Measurements from ENCODE around the gene MYBPHL. TPM values are rescaled to one million over a fixed set of nuclear protein-coding genes. Genes with fewer than 3 reads are reported as not detected.
A peak's percentile ranks its signal among the peaks of the same experiment; 100 is the strongest.

Gene MYBPHL
- total and polyA plus RNA-seq, 2 of the 13 experiments (the other 11 are each of a cell fraction or from before 2014, with no cell fraction given), result 3.7 to 3.8 TPM

DNA sequence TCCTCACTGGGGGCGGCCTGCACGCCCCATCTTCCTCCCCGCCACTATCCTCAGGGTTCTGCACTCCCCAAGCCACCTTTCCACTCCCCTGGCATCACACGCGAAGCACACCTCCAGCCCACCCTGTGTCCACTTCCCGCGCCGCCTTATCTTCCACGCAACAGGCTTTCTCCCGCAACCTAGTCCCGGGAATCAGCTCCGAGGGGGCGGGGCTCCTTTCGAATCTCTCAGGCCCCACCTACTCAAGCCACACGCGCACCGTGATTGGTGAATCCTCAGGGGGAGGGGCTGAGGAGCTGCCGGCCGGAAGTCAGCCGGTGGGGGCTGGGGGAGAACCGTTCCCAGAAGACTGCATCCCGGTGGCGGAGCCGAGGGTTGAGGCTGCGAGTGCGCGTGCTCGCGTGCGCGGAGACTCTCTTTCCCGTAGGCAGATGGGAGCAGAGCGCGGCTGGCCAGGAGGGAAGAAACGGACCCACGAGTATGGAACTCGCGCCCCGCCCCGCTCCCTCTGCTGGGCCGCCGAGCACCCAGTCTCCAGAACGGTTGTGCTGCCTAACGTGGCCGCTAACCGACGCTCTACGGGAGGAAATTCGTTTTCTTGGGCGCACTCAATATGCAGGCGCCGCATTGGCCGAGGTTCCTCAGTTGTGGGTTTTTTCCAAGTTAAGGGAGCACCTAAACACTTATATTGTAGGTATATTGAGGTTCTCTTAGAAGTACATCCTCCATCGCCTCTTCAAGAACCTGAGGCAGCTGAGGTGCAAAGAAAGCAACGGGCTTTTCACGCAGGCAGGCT is 23.7 kb downstream of the MYBPHL start, which contains the start of gene PSRC1 (continued):
- TF ChIP-seq, protein P1, sequence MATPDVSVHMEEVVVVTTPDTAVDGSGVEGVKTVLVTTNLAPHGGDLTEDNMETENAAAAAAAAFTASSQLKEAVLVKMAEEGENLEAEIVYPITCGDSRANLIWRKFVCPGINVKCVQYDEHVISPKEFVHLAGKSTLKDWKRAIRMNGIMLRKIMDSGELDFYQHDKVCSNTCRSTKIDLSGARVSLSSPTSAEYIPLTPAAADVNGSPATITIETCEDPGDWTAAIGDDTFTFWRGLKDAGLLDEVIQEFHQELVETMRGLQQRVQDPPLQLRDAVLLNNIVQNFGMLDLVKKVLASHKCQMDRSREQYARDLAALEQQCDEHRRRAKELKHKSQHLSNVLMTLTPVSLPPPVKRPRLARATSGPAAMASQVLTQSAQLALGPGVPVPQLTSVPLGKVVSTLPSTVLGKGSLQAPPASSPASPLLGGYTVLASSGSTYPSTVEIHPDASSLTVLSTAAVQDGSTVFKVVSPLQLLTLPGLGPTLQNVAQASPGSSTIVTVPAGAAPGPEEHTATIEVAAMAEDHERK (CRISPR knock-in tag; IDR thresholded peaks at IDR 0.05; ENCODE audit: low read depth), result no peak
- TF ChIP-seq MBNL3 (CRISPR knock-in tag; conservative IDR thresholded peaks at IDR 0.05) (no peak), NR2F1 (CRISPR knock-in tag; IDR thresholded peaks at IDR 0.05) (no peak), ZNF780A (CRISPR knock-in tag; IDR thresholded peaks at IDR 0.05) (peak; percentile 82; the same call in 1 of the 2 replicates), ZEB1 (IDR thresholded peaks at IDR 0.05; ENCODE audit: insufficient replicate concordance, low read depth) (no peak), DNMT3B (CRISPR knock-in tag; conservative IDR thresholded peaks at IDR 0.05) (no peak), ZNF329 (CRISPR knock-in tag; IDR thresholded peaks at IDR 0.05; ENCODE audit: low read depth) (0 out of 2 replicates have a peak, but pooled peaks have one; percentile 11), TGIF2 (CRISPR knock-in tag; IDR thresholded peaks at IDR 0.05) (0 out of 2 replicates have a peak, but pooled peaks have one; percentile 12)
- TF ChIP-seq, protein P2, sequence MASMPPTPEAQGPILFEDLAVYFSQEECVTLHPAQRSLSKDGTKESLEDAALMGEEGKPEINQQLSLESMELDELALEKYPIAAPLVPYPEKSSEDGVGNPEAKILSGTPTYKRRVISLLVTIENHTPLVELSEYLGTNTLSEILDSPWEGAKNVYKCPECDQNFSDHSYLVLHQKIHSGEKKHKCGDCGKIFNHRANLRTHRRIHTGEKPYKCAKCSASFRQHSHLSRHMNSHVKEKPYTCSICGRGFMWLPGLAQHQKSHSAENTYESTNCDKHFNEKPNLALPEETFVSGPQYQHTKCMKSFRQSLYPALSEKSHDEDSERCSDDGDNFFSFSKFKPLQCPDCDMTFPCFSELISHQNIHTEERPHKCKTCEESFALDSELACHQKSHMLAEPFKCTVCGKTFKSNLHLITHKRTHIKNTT (CRISPR knock-in tag; IDR thresholded peaks at IDR 0.05), result no peak
- TF ChIP-seq, protein P3, sequence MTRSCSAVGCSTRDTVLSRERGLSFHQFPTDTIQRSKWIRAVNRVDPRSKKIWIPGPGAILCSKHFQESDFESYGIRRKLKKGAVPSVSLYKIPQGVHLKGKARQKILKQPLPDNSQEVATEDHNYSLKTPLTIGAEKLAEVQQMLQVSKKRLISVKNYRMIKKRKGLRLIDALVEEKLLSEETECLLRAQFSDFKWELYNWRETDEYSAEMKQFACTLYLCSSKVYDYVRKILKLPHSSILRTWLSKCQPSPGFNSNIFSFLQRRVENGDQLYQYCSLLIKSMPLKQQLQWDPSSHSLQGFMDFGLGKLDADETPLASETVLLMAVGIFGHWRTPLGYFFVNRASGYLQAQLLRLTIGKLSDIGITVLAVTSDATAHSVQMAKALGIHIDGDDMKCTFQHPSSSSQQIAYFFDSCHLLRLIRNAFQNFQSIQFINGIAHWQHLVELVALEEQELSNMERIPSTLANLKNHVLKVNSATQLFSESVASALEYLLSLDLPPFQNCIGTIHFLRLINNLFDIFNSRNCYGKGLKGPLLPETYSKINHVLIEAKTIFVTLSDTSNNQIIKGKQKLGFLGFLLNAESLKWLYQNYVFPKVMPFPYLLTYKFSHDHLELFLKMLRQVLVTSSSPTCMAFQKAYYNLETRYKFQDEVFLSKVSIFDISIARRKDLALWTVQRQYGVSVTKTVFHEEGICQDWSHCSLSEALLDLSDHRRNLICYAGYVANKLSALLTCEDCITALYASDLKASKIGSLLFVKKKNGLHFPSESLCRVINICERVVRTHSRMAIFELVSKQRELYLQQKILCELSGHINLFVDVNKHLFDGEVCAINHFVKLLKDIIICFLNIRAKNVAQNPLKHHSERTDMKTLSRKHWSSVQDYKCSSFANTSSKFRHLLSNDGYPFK (CRISPR knock-in tag; IDR thresholded peaks at IDR 0.05; ENCODE audit: borderline replicate concordance), result peak; percentile 82; the same call in 1 of the 2 replicates
- TF ChIP-seq, protein P4, sequence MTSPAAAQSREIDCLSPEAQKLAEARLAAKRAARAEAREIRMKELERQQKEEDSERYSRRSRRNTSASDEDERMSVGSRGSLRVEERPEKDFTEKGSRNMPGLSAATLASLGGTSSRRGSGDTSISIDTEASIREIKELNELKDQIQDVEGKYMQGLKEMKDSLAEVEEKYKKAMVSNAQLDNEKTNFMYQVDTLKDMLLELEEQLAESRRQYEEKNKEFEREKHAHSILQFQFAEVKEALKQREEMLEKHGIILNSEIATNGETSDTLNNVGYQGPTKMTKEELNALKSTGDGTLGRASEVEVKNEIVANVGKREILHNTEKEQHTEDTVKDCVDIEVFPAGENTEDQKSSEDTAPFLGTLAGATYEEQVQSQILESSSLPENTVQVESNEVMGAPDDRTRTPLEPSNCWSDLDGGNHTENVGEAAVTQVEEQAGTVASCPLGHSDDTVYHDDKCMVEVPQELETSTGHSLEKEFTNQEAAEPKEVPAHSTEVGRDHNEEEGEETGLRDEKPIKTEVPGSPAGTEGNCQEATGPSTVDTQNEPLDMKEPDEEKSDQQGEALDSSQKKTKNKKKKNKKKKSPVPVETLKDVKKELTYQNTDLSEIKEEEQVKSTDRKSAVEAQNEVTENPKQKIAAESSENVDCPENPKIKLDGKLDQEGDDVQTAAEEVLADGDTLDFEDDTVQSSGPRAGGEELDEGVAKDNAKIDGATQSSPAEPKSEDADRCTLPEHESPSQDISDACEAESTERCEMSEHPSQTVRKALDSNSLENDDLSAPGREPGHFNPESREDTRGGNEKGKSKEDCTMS (CRISPR knock-in tag; conservative IDR thresholded peaks at IDR 0.05), result no peak
- TF ChIP-seq, protein P5, sequence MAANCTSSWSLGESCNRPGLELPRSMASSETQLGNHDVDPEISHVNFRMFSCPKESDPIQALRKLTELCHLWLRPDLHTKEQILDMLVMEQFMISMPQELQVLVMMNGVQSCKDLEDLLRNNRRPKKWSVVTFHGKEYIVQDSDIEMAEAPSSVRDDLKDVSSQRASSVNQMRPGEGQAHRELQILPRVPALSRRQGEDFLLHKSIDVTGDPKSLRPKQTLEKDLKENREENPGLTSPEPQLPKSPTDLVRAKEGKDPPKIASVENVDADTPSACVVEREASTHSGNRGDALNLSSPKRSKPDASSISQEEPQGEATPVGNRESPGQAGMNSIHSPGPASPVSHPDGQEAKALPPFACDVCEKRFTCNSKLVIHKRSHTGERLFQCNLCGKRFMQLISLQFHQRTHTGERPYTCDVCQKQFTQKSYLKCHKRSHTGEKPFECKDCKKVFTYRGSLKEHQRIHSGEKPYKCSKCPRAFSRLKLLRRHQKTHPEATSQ (CRISPR knock-in tag; IDR thresholded peaks at IDR 0.05; ENCODE audit: borderline replicate concordance), result peak; percentile 71; the same call in 1 of the 2 replicates
- TF ChIP-seq, protein P6, sequence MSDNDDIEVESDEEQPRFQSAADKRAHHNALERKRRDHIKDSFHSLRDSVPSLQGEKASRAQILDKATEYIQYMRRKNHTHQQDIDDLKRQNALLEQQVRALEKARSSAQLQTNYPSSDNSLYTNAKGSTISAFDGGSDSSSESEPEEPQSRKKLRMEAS (IDR thresholded peaks at IDR 0.05), result peak; percentile 85
- TF ChIP-seq, protein P7, sequence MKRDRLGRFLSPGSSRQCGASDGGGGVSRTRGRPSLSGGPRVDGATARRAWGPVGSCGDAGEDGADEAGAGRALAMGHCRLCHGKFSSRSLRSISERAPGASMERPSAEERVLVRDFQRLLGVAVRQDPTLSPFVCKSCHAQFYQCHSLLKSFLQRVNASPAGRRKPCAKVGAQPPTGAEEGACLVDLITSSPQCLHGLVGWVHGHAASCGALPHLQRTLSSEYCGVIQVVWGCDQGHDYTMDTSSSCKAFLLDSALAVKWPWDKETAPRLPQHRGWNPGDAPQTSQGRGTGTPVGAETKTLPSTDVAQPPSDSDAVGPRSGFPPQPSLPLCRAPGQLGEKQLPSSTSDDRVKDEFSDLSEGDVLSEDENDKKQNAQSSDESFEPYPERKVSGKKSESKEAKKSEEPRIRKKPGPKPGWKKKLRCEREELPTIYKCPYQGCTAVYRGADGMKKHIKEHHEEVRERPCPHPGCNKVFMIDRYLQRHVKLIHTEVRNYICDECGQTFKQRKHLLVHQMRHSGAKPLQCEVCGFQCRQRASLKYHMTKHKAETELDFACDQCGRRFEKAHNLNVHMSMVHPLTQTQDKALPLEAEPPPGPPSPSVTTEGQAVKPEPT (CRISPR knock-in tag; IDR thresholded peaks at IDR 0.05; ENCODE audit: low read depth), result no peak; the same call in 1 of the 2 replicates
